HepG2 (cell line): ENCODE results near the gene CDK2.

ENCODE experiments used
- SIN3A ChIP-seq: IDR thresholded peaks from 2 replicates; pipeline ENCODE4 v1.6.1; 2011; ENCODE audit warnings: low read depth, mild to moderate bottlenecking, control low read depth, low read length, borderline replicate concordance
- USF2 ChIP-seq, 2 experiments: sonication (generic) in 1 of 2; formaldehyde crosslinking in 1 of 2; IDR thresholded peaks; 2 replicates each; pipeline versions ENCODE4 v1.5.1 to v1.6.1; 2011 to 2020; ENCODE audit warnings: borderline replicate concordance in 1 of 2, low read depth in 1 of 2, low read length in 1 of 2, mild to moderate bottlenecking in 1 of 2, missing genetic modification reagents in 1 of 2, moderate library complexity in 1 of 2
- ZBTB10 ChIP-seq: sonication (generic); formaldehyde crosslinking; IDR thresholded peaks from 2 replicates; pipeline ENCODE4 v1.4.0; 2020; ENCODE audit warnings: missing genetic modification reagents, borderline replicate concordance
- ZBTB49 ChIP-seq: sonication (generic); formaldehyde crosslinking; IDR thresholded peaks from 2 replicates; pipeline ENCODE4 v1.4.0; 2020; ENCODE audit warnings: missing genetic modification reagents, borderline replicate concordance

- TF ChIP-seq ZBTB10 (CRISPR knock-in tag) (no peak), USF2 (IDR thresholded peaks at IDR 0.05; ENCODE audit: low read depth, low read length) (no peak), USF2 (CRISPR knock-in tag; IDR thresholded peaks at IDR 0.05; ENCODE audit: borderline replicate concordance) (no peak), ZBTB49 (CRISPR knock-in tag) (no peak), SIN3A (no peak)
These were observed 12.4 kb downstream of the CDK2 start for GRCh38 chr12:55979069-55979468.
